ENCODE measurements around the gene CTIF. TPM values are rescaled to one million over a fixed set of nuclear protein-coding genes. Genes with fewer than 3 reads are reported as not detected.

Gene CTIF
- total and polyA plus RNA-seq, 4 donors, result 10.6 to 26.7 (median 12.3) TPM

DNA sequence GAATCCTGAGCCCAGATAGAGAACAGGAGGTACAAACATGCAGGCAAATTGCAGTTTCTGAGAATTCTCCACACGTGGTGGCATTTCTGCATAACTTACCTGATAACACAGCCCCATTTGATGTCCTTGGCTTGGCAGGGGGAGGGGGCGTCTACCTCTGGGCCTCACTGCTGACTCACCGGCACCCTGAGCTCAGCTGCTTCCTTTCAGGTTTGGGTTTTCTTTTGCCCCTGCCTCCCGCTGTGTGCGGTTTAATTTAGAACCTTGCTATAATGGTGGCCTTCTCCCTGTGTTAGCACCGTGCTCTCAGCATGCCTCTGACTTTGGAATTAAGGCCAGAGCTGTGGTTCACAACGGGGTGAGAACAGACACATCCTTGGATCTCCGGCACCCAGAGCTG is 4.4 kb downstream of the CTIF start:
- no peak for TF ChIP-seq ATF3 (IDR thresholded peaks at IDR 0.05)
- Histone ChIP-seq H3K9ac (ENCODE audit: low read depth in 1 of 2, low read length in 2 of 2) (no peak overlapping the region), H3K36me3 (ENCODE audit: control insufficient read depth in 4 of 4, insufficient read depth in 3 of 4, low read depth in 1 of 4, low read length in 3 of 4) (no peaks in the 10 kb centered on the region), H3K27me3 (ENCODE audit: control insufficient read depth in 4 of 4, insufficient read depth in 4 of 4, low read length in 3 of 4) (no peaks in the 10 kb centered on the region), H3K9me3 (ENCODE audit: control insufficient read depth in 4 of 4, low read length in 3 of 4) (no peaks in the 10 kb centered on the region), H3K4me1 (ENCODE audit: control insufficient read depth in 4 of 4, insufficient read depth in 4 of 4, low read length in 3 of 4) (peaks cover 6 to 36% (median 24%) of the 10 kb centered on the region in 4 donors), H3K4me3 (ENCODE audit: low read depth in 1 of 3, low read length in 3 of 3) (no peak overlapping the region), H3K27ac (ENCODE audit: low read depth in 1 of 2, low read length in 2 of 2) (no peak overlapping the region)
- 83% methylated on average over 8 of the region's 8 CpGs for WGBS
- DNase-seq (ENCODE audit: low spot score), result no peak

DNA sequence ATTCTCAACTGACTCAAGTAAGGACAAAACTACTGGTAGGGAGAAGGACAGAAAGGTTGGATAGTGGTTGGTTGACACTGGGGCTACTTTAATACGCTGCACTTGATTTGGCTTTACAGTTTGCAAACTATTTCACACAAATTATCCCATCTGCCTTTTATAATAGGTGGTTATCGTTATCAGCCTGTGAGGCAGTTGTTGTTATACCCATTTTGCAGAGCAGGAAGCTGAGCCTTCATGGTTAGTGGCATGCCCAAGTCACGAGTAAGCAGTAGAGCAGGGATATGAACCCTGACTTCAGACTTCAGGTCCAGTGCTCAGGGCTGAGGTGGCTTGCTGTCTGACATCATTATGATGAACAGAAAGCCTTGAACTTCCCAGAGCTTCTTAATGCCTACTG is 5.3 kb downstream of the CTIF start:
- 97% methylated on average over 3 of the region's 3 CpGs for WGBS
- DNase-seq (ENCODE audit: low spot score), result no peak
- Histone ChIP-seq H3K4me1 (ENCODE audit: control insufficient read depth in 4 of 4, insufficient read depth in 4 of 4, low read length in 3 of 4) (peaks cover 8 to 37% (median 22%) of the 10 kb centered on the region in 4 donors), H3K4me3 (ENCODE audit: low read depth in 1 of 3, low read length in 3 of 3) (no peak overlapping the region), H3K9ac (ENCODE audit: low read depth in 1 of 2, low read length in 2 of 2) (no peak overlapping the region), H3K27me3 (ENCODE audit: control insufficient read depth in 4 of 4, insufficient read depth in 4 of 4, low read length in 3 of 4) (no peaks in the 10 kb centered on the region), H3K36me3 (ENCODE audit: control insufficient read depth in 4 of 4, insufficient read depth in 3 of 4, low read depth in 1 of 4, low read length in 3 of 4) (no peaks in the 10 kb centered on the region), H3K27ac (ENCODE audit: low read depth in 1 of 2, low read length in 2 of 2) (no peak overlapping the region), H3K9me3 (ENCODE audit: control insufficient read depth in 4 of 4, low read length in 3 of 4) (no peaks in the 10 kb centered on the region)
- TF ChIP-seq NR2F2 (IDR thresholded peaks at IDR 0.05) (no peak), EGR1 (IDR thresholded peaks at IDR 0.05; ENCODE audit: low read depth in 2 of 2) (no peak), RXRA (IDR thresholded peaks at IDR 0.05) (no peak), HNF4A (conservative IDR thresholded peaks at IDR 0.05) (no peak), FOXA2 (IDR thresholded peaks at IDR 0.05) (no peak), JUND (IDR thresholded peaks at IDR 0.05) (no peak), GABPA (IDR thresholded peaks at IDR 0.05 in 1 of 2, conservative IDR thresholded peaks at IDR 0.05 in 1 of 2) (no peak), HNF4G (IDR thresholded peaks at IDR 0.05) (no peak), SP1 (IDR thresholded peaks at IDR 0.05) (no peak), FOXA1 (IDR thresholded peaks at IDR 0.05) (no peak), TAF1 (conservative IDR thresholded peaks at IDR 0.05) (no peak), CTCF (IDR thresholded peaks at IDR 0.05; ENCODE audit: low read depth, low read length, missing input control) (no peak), YY1 (IDR thresholded peaks at IDR 0.05) (no peak), RAD21 (IDR thresholded peaks at IDR 0.05) (no peak), ATF3 (IDR thresholded peaks at IDR 0.05) (no peak)
- TF ChIP-seq, protein P1, sequence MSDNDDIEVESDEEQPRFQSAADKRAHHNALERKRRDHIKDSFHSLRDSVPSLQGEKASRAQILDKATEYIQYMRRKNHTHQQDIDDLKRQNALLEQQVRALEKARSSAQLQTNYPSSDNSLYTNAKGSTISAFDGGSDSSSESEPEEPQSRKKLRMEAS (IDR thresholded peaks at IDR 0.05), result no peak
- TF ChIP-seq, protein P2, sequence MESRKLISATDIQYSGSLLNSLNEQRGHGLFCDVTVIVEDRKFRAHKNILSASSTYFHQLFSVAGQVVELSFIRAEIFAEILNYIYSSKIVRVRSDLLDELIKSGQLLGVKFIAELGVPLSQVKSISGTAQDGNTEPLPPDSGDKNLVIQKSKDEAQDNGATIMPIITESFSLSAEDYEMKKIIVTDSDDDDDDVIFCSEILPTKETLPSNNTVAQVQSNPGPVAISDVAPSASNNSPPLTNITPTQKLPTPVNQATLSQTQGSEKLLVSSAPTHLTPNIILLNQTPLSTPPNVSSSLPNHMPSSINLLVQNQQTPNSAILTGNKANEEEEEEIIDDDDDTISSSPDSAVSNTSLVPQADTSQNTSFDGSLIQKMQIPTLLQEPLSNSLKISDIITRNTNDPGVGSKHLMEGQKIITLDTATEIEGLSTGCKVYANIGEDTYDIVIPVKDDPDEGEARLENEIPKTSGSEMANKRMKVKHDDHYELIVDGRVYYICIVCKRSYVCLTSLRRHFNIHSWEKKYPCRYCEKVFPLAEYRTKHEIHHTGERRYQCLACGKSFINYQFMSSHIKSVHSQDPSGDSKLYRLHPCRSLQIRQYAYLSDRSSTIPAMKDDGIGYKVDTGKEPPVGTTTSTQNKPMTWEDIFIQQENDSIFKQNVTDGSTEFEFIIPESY (IDR thresholded peaks at IDR 0.05), result no peak

Data from liver (tissue), 9 donors.